IPS-11a (cell line): ENCODE data around the gene WDR17.

Experiments
- H3K4me3 ChIP-seq: one replicate; pipeline ENCODE4 v1.5.1; 2013; ENCODE audit warnings: low read depth, low read length, control low read depth

The WDR17 gene

GRCh38 chr4:176090115-176090514 is 24.5 kb downstream of the WDR17 start:
- H3K4me3 ChIP-seq, result no peak overlapping the region

GRCh38 chr4:176099314-176099713 is 33.7 kb downstream of the WDR17 start:
- no peak overlapping the region for H3K4me3 ChIP-seq

GRCh38 chr4:176102414-176103063 is 36.9 kb downstream of the WDR17 start:
- no peak overlapping the region for H3K4me3 ChIP-seq

GRCh38 chr4:176107695-176108094 is 42.1 kb downstream of the WDR17 start:
- no peak overlapping the region for H3K4me3 ChIP-seq

- H3K4me3 ChIP-seq, result no peak overlapping the region
Observed at GRCh38 chr4:176123710-176124407, 58.2 kb downstream of the WDR17 start.

- H3K4me3 ChIP-seq, result no peak overlapping the region
Observed at GRCh38 chr4:176125063-176125462, 59.4 kb downstream of the WDR17 start.

GRCh38 chr4:176134670-176135069 is 69.0 kb downstream of the WDR17 start:
- H3K4me3 ChIP-seq, result no peak overlapping the region

GRCh38 chr4:176137631-176138030 is 72.0 kb downstream of the WDR17 start:
- no peak overlapping the region for H3K4me3 ChIP-seq

GRCh38 chr4:176139518-176139917 is 73.9 kb downstream of the WDR17 start:
- no peak overlapping the region for H3K4me3 ChIP-seq

- no peak overlapping the region for H3K4me3 ChIP-seq
Observed at GRCh38 chr4:176142253-176142652, 76.6 kb downstream of the WDR17 start.

GRCh38 chr4:176149680-176150355 is 84.2 kb downstream of the WDR17 start:
- H3K4me3 ChIP-seq, result no peak overlapping the region

GRCh38 chr4:176150356-176150682 is 84.7 kb downstream of the WDR17 start:
- no peak overlapping the region for H3K4me3 ChIP-seq

- no peak overlapping the region for H3K4me3 ChIP-seq
Observed at GRCh38 chr4:176150704-176151103, 85.1 kb downstream of the WDR17 start.

GRCh38 chr4:176153124-176153523 is 87.5 kb downstream of the WDR17 start:
- no peak overlapping the region for H3K4me3 ChIP-seq

- no peak overlapping the region for H3K4me3 ChIP-seq
Observed at GRCh38 chr4:176156656-176157055, 91.0 kb downstream of the WDR17 start.

GRCh38 chr4:176163041-176163440 is 97.4 kb downstream of the WDR17 start:
- no peak overlapping the region for H3K4me3 ChIP-seq

GRCh38 chr4:176185051-176185450 is 119.4 kb downstream of the WDR17 start:
- no peak overlapping the region for H3K4me3 ChIP-seq

GRCh38 chr4:176186067-176186466 is 120.4 kb downstream of the WDR17 start:
- H3K4me3 ChIP-seq, result no peak overlapping the region

- no peak overlapping the region for H3K4me3 ChIP-seq
Observed at GRCh38 chr4:176186671-176187395, 121.2 kb downstream of the WDR17 start.

GRCh38 chr4:176187624-176188023 is 122.0 kb downstream of the WDR17 start:
- H3K4me3 ChIP-seq, result no peak overlapping the region

GRCh38 chr4:176188654-176189053 is 123.0 kb downstream of the WDR17 start:
- no peak overlapping the region for H3K4me3 ChIP-seq
